IMR-90 (cell line): ENCODE results near the gene ZBTB46. TPM values are rescaled to one million over a fixed set of nuclear protein-coding genes. Genes with fewer than 3 reads are reported as not detected.

Experiments used
- ATAC-seq: fragments of 200-7000 bp; cut with Tn5 transposase; 2 replicates; pipeline ENCODE4 v1.9.1; 2020; ENCODE audit warnings: low read depth, mild to moderate bottlenecking, moderate library complexity
- BruUV-seq: library from RNA; stranded (reverse); fragments of 400-500 nt; replicated peaks from 2 replicates; lab custom pipeline; 2021; lab: Mats Ljungman, UMichigan
- CTCF ChIA-PET: fragments of 300-600 bp; formaldehyde crosslinking; extraction: SDS; loops from one replicate; lab custom pipeline; 2021; ENCODE audit warnings: antibody characterized with exemption; lab: Yijun Ruan, JAX
- POLR2A ChIA-PET: fragments of 300-600 bp; sonication (Branson Sonifier 250); formaldehyde crosslinking; loops from one replicate; lab custom pipeline; 2022; ENCODE audit warnings: antibody characterized with exemption; ENCODE audit not compliant: unreplicated experiment; lab: Charles Lee
- DNase-seq: peaks from one replicate; pipeline ENCODE4 v3.0.0; 2013
- H2AFZ ChIP-seq: replicated peaks from 2 replicates; pipeline ENCODE3; 2013; ENCODE audit warnings: low read length, mild to moderate bottlenecking; ENCODE audit not compliant: poor library complexity
- H2AK5ac ChIP-seq: 2 replicates; pipeline ENCODE4 v1.6.1; 2013; ENCODE audit warnings: low read depth, low read length, inconsistent platforms
- H2AK9ac ChIP-seq: replicated peaks from 2 replicates; pipeline ENCODE3; 2013; ENCODE audit warnings: mild to moderate bottlenecking, low read depth, low read length, moderate library complexity; ENCODE audit not compliant: poor library complexity
- H2BK120ac ChIP-seq: 2 replicates; pipeline ENCODE4 v1.6.1; 2013; ENCODE audit warnings: low read depth, low read length, inconsistent platforms
- H2BK15ac ChIP-seq: 3 replicates; pipeline ENCODE4 v1.6.1; 2013; ENCODE audit warnings: low read depth, low read length, inconsistent platforms
- H2BK20ac ChIP-seq: 2 replicates; pipeline ENCODE4 v1.6.1; 2013; ENCODE audit warnings: low read depth, mild to moderate bottlenecking, inconsistent platforms, low read length, moderate library complexity
- H2BK5ac ChIP-seq: 2 replicates; pipeline ENCODE4 v1.6.1; 2013; ENCODE audit warnings: mild to moderate bottlenecking, low read depth, low read length, inconsistent platforms; ENCODE audit not compliant: poor library complexity, severe bottlenecking
- H3K14ac ChIP-seq: replicated peaks from 2 replicates; pipeline ENCODE4 v1.6.1; 2013; ENCODE audit warnings: low read depth, low read length, inconsistent platforms
- H3K18ac ChIP-seq: 2 replicates; pipeline ENCODE4 v1.6.1; 2013; ENCODE audit warnings: low read depth, low read length, control low read depth
- H3K23ac ChIP-seq: 2 replicates; pipeline ENCODE4 v1.6.1; 2013; ENCODE audit warnings: low read depth, low read length, inconsistent platforms
- H3K27ac ChIP-seq: 2 replicates; pipeline ENCODE4 v1.5.1; 2013; ENCODE audit warnings: mild to moderate bottlenecking, control low read depth, low read length; ENCODE audit not compliant: insufficient read depth
- H3K27me3 ChIP-seq: 2 replicates; pipeline ENCODE4 v1.6.1; 2013; ENCODE audit warnings: low read length; ENCODE audit not compliant: control insufficient read depth, insufficient read depth
- H3K36me3 ChIP-seq: 2 replicates; pipeline ENCODE4 v1.6.1; 2013; ENCODE audit warnings: low read length, mixed read lengths; ENCODE audit not compliant: control insufficient read depth, insufficient read depth
- H3K4ac ChIP-seq: 2 replicates; pipeline ENCODE4 v1.6.1; 2013; ENCODE audit warnings: low read depth, low read length, inconsistent platforms
- H3K4me1 ChIP-seq: 2 replicates; pipeline ENCODE4 v1.6.1; 2013; ENCODE audit warnings: low read length, mixed read lengths; ENCODE audit not compliant: control insufficient read depth, insufficient read depth
- H3K4me2 ChIP-seq: 2 replicates; pipeline ENCODE4 v1.6.1; 2013; ENCODE audit warnings: low read depth, mild to moderate bottlenecking, control low read depth, low read length, moderate library complexity
- H3K4me3 ChIP-seq: 2 replicates; pipeline ENCODE4 v1.5.1; 2013; ENCODE audit warnings: low read depth, mild to moderate bottlenecking, control low read depth, low read length, moderate library complexity; ENCODE audit not compliant: insufficient read depth
- H3K56ac ChIP-seq: 2 replicates; pipeline ENCODE4 v1.6.1; 2013; ENCODE audit warnings: low read length, inconsistent platforms; ENCODE audit not compliant: insufficient read depth; ENCODE audit errors: extremely low read depth
- H3K79me1 ChIP-seq, 2 experiments: 2 replicates each; pipeline ENCODE4 v1.6.1; 2013; ENCODE audit warnings: low read length in 2 of 2, inconsistent platforms in 1 of 2, low read depth in 1 of 2
- H3K9ac ChIP-seq: 2 replicates; pipeline ENCODE4 v1.6.1; 2013; ENCODE audit warnings: low read depth, low read length, control low read depth
- H3K9me1 ChIP-seq: 2 replicates; pipeline ENCODE4 v1.6.1; 2013; ENCODE audit warnings: low read length, inconsistent platforms; ENCODE audit not compliant: insufficient read depth
- H3K9me3 ChIP-seq: 2 replicates; pipeline ENCODE4 v1.6.1; 2013; ENCODE audit warnings: low read length; ENCODE audit not compliant: control insufficient read depth, insufficient read depth
- H4K20me1 ChIP-seq: 2 replicates; pipeline ENCODE4 v1.6.1; 2013; ENCODE audit warnings: low read length, inconsistent platforms; ENCODE audit not compliant: insufficient read depth
- H4K5ac ChIP-seq: 2 replicates; pipeline ENCODE4 v1.6.1; 2013; ENCODE audit warnings: mild to moderate bottlenecking, low read depth, low read length, control low read depth
- H4K8ac ChIP-seq, 2 experiments: 2 replicates each; pipeline ENCODE4 v1.6.1; 2013; ENCODE audit warnings: low read depth in 2 of 2, low read length in 2 of 2, control low read depth in 1 of 2, inconsistent platforms in 1 of 2
- H4K91ac ChIP-seq: 2 replicates; pipeline ENCODE4 v1.6.1; 2013; ENCODE audit warnings: low read depth, low read length, inconsistent platforms; ENCODE audit not compliant: insufficient read depth
- CEBPB ChIP-seq: IDR thresholded peaks from 2 replicates; pipeline ENCODE4 v1.6.1; 2012; ENCODE audit warnings: low read depth, low read length, improper control_type of control experiment
- RAD21 ChIP-seq: IDR thresholded peaks from 2 replicates; pipeline ENCODE4 v1.6.1; 2012; ENCODE audit warnings: low read length, improper control_type of control experiment
- USF2 ChIP-seq: fragments of 150-350 bp; IDR thresholded peaks from 2 replicates; pipeline ENCODE4 v1.6.1; 2017; ENCODE audit warnings: mild to moderate bottlenecking, antibody characterized with exemption, low read length, low read depth
- WGBS, 2 experiments: methylation state at CpG; one replicate each; pipeline versions ENCODE4 v1.1.5 to v1.1.7; 2013; ENCODE audit warnings: missing lambda C conversion rate in 2 of 2; ENCODE audit not compliant: insufficient read length in 1 of 2; ENCODE audit errors: extremely low coverage in 2 of 2; 5-methylcytosine and 5-hydroxymethylcytosine counted together
- dilution Hi-C: fragments of 300-500 bp; cut with HindIII; formaldehyde crosslinking; loops from one replicate; pipeline ENCODE4 v1.14.3; 2018; ENCODE audit warnings: low sequenced_read_pairs; ENCODE audit not compliant: unreplicated experiment
- in situ Hi-C: fragments of 300-500 bp; cut with MboI; formaldehyde crosslinking; loops from 3 replicates; pipeline ENCODE4 v1.14.3; 2019; ENCODE audit warnings: low sequenced_read_pairs, inconsistent platforms, mixed read lengths
- intact Hi-C: fragments of 100-400 bp; cut with micrococcal nuclease; formaldehyde crosslinking; loops from 2 replicates; pipeline ENCODE4 v1.10.0; 2022
- polyA plus RNA-seq, 3 experiments: library from polyadenylated mRNA; depleted of rRNA; stranded (reverse); fragments of >200 nt; gene quantifications; 2 replicates each; pipeline ENCODE4 v1.2.3, GENCODE V29; 2012; ENCODE audit warnings: low replicate concordance in 1 of 3
- total RNA-seq: library from RNA; depleted of rRNA; stranded (reverse); fragments of >200 nt; gene quantifications from 2 replicates; pipeline ENCODE4 v1.2.3, GENCODE V29; 2012

ZBTB46 gene
- total and polyA plus RNA-seq, 2 of the 4 experiments (the other 2 are of a cell fraction) = 4.2 to 14.9 TPM

GRCh38 chr20:63842258-63842657, 11.2 kb upstream of the ZBTB46 start:
- no peak for ATAC-seq

More at GRCh38 chr20:63842258-63842657, 11.2 kb upstream of the ZBTB46 start:
- no peak overlapping the region for H3K56ac ChIP-seq
- intact Hi-C loops = no loop called here
- 0 out of 2 replicates have a peak, but pooled peaks cover 5% of the 10 kb centered on the region for H3K9me1 ChIP-seq
- no TSS peak for BruUV-seq
- H3K14ac ChIP-seq = no peak overlapping the region
- H3K27ac ChIP-seq = no peak overlapping the region
- H4K5ac ChIP-seq = no peak overlapping the region
- dilution Hi-C loops = no loop called here
- H2BK5ac ChIP-seq = no peak overlapping the region
- peaks cover 6% of the 10 kb centered on the region for H3K27me3 ChIP-seq
- H3K18ac ChIP-seq = no peak overlapping the region
- WGBS, 2 experiments = 70% methylated on average over 8 of the region's 9 CpGs; no CpG with 5 or more reads in 1 of the 2 experiments
- no peak overlapping the region for H3K23ac ChIP-seq
- ChIA-PET CTCF (no interaction called here), POLR2A (no interaction called here)
- H2BK15ac ChIP-seq = no peak overlapping the region
- TF ChIP-seq CEBPB (no peak), USF2 (no peak), RAD21 (no peak)
- H3K4me1 ChIP-seq = peaks cover 6% of the 10 kb centered on the region
- H3K79me1 ChIP-seq = no peaks in the 10 kb centered on the region
- DNase-seq = no peak
- H2BK120ac ChIP-seq = no peak overlapping the region
- no peak overlapping the region for H3K4ac ChIP-seq
- H2BK20ac ChIP-seq = no peak overlapping the region
- H2AK9ac ChIP-seq = no peak overlapping the region
- no peak overlapping the region for H4K8ac ChIP-seq
- in situ Hi-C loops = no loop called here
- H3K4me3 ChIP-seq = no peak overlapping the region
- H3K9ac ChIP-seq = no peak overlapping the region
- H4K91ac ChIP-seq = no peak overlapping the region
- no peaks in the 10 kb centered on the region for H3K9me3 ChIP-seq
- no peaks in the 10 kb centered on the region for H3K36me3 ChIP-seq
- no peak overlapping the region for H3K4me2 ChIP-seq
- H2AFZ ChIP-seq = no peak overlapping the region
- H4K20me1 ChIP-seq = no peaks in the 10 kb centered on the region
- H2AK5ac ChIP-seq = no peak overlapping the region
